HepG2 (cell line): ENCODE measurements around the gene SIK1. TPM values are rescaled to one million over a fixed set of nuclear protein-coding genes. Genes with fewer than 3 reads are reported as not detected.

Experiments
- ATAC-seq: fragments of 200-7000 bp; cut with Tn5 transposase; 3 replicates; pipeline ENCODE4 v1.9.1; 2020; ENCODE audit warnings: mild to moderate bottlenecking, moderate library complexity
- BruUV-seq: library from RNA; stranded (reverse); fragments of 400-500 nt; replicated peaks from 2 replicates; lab custom pipeline; 2021; lab: Mats Ljungman, UMichigan
- CTCF ChIA-PET: fragments of 300-600 bp; formaldehyde crosslinking; extraction: SDS; loops from one replicate; lab custom pipeline; 2021; ENCODE audit warnings: low total read pairs, inconsistent platforms, low intra/inter-chr PET ratio; lab: Yijun Ruan, JAX
- POLR2A ChIA-PET: fragments of 350-600 bp; sonication (Branson Sonifier 250); formaldehyde crosslinking; loops from one replicate; lab custom pipeline; 2020; ENCODE audit warnings: antibody characterized with exemption, inconsistent platforms; lab: Yijun Ruan, JAX
- DNase-seq: peaks from one replicate; pipeline ENCODE4 v3.0.0-alpha.2; 2015; ENCODE audit warnings: low spot score
- FAIRE-seq: peaks from 3 replicates; lab custom pipeline; 2011; peaks lifted over from hg19 to GRCh38; lab: Jason Lieb, UNC
- H2AFZ ChIP-seq: one replicate; pipeline ENCODE4 v1.6.1; 2011; ENCODE audit warnings: low read length, inconsistent platforms
- H3K27ac ChIP-seq: fragments of 300-600 bp; 3 replicates; pipeline ENCODE4 v1.8.0; 2011; ENCODE audit warnings: mixed run types, mild to moderate bottlenecking, mixed read lengths, low read length, inconsistent platforms; ENCODE audit not compliant: insufficient read depth; ENCODE audit errors: extremely low read length
- H3K27me3 ChIP-seq, 2 experiments: fragments of 200-600 bp in 1 of 2; 2 replicates in 1 of 2; 3 replicates in 1 of 2; pipeline versions ENCODE4 v1.6.0 to v1.8.0; 2011; ENCODE audit warnings: low read length in 2 of 2, mild to moderate bottlenecking in 2 of 2, moderate library complexity in 2 of 2, inconsistent platforms in 1 of 2; ENCODE audit not compliant: insufficient read depth in 2 of 2, control insufficient read depth in 1 of 2
- H3K36me3 ChIP-seq, 2 experiments: fragments of 200-600 bp in 1 of 2; replicated peaks in 1 of 2; 2 replicates in 1 of 2; 3 replicates in 1 of 2; pipeline versions ENCODE4 v1.5.1 to v1.8.0; 2011; ENCODE audit warnings: low read length in 2 of 2, inconsistent platforms in 1 of 2; ENCODE audit not compliant: insufficient read depth in 2 of 2, control insufficient read depth in 1 of 2
- H3K4me1 ChIP-seq: 2 replicates; pipeline ENCODE4 v1.5.1; 2012; ENCODE audit warnings: low read length, inconsistent platforms; ENCODE audit not compliant: insufficient read depth
- H3K4me2 ChIP-seq: 2 replicates; pipeline ENCODE4 v1.6.0; 2011; ENCODE audit warnings: low read depth, low read length, inconsistent platforms
- H3K4me3 ChIP-seq, 3 experiments: fragments of 200-600 bp in 1 of 3; sonication (generic), shearing (Covaris generic) in 1 of 3; replicated peaks in 1 of 3; 2 replicates each; pipeline ENCODE4 v1.5.1; 2011 to 2016; ENCODE audit warnings: low read length in 3 of 3, inconsistent platforms in 2 of 3, low read depth in 2 of 3, mild to moderate bottlenecking in 2 of 3, control low read depth in 1 of 3, mixed read lengths in 1 of 3; ENCODE audit not compliant: insufficient read depth in 1 of 3
- H3K79me2 ChIP-seq: one replicate; pipeline ENCODE4 v1.6.1; 2011; ENCODE audit warnings: low read length, inconsistent platforms; ENCODE audit not compliant: insufficient read depth
- H3K9ac ChIP-seq: 2 replicates; pipeline ENCODE4 v1.6.0; 2011; ENCODE audit warnings: mild to moderate bottlenecking, low read depth, low read length, inconsistent platforms; ENCODE audit not compliant: insufficient read depth
- H3K9me3 ChIP-seq: 2 replicates; pipeline ENCODE4 v1.5.1; 2012; ENCODE audit warnings: mild to moderate bottlenecking, low read length
- H4K20me1 ChIP-seq: 2 replicates; pipeline ENCODE4 v1.6.0; 2011; ENCODE audit warnings: inconsistent platforms, mild to moderate bottlenecking, low read length, moderate library complexity; ENCODE audit not compliant: insufficient read depth
- BHLHE40 ChIP-seq: IDR thresholded peaks from 2 replicates; pipeline ENCODE4 v1.6.1; 2011; ENCODE audit warnings: low read length, improper control_type of control experiment
- FLYWCH1 ChIP-seq: sonication (generic); formaldehyde crosslinking; IDR thresholded peaks from 2 replicates; pipeline ENCODE4 v1.8.1; 2023; ENCODE audit warnings: mild to moderate bottlenecking, missing genetic modification reagents
- FOSL2 ChIP-seq: sonication (generic); formaldehyde crosslinking; IDR thresholded peaks from 2 replicates; pipeline ENCODE4 v1.4.0; 2020; ENCODE audit warnings: missing genetic modification reagents
- FOXO1 ChIP-seq: sonication (generic); formaldehyde crosslinking; IDR thresholded peaks from 2 replicates; pipeline ENCODE4 v1.4.0; 2020; ENCODE audit warnings: missing genetic modification reagents
- JUND ChIP-seq: sonication (generic); formaldehyde crosslinking; IDR thresholded peaks from 2 replicates; pipeline ENCODE4 v1.8.0; 2022; ENCODE audit warnings: mild to moderate bottlenecking, missing genetic modification reagents
- KAT8 ChIP-seq: IDR thresholded peaks from 2 replicates; pipeline ENCODE4 v1.6.1; 2016; ENCODE audit warnings: missing genetic modification reagents, missing compliant biosample characterization
- MNT ChIP-seq: fragments of 450-650 bp; IDR thresholded peaks from 2 replicates; pipeline ENCODE4 v1.6.1; 2016
- RXRA ChIP-seq: sonication (generic); formaldehyde crosslinking; IDR thresholded peaks from 2 replicates; pipeline ENCODE4 v1.5.1; 2020; ENCODE audit warnings: missing genetic modification reagents
- SIN3B ChIP-seq: fragments of 150-350 bp; IDR thresholded peaks from 2 replicates; pipeline ENCODE4 v1.6.1; 2014; ENCODE audit warnings: low read length
- TMF1 ChIP-seq: sonication (generic); formaldehyde crosslinking; IDR thresholded peaks from 2 replicates; pipeline ENCODE4 v1.8.1; 2022; ENCODE audit warnings: low read depth, missing genetic modification reagents
- ZFP36L1 ChIP-seq: sonication (generic); formaldehyde crosslinking; IDR thresholded peaks from 2 replicates; pipeline ENCODE4 v1.8.0; 2022; ENCODE audit warnings: mild to moderate bottlenecking, missing genetic modification reagents, moderate library complexity
- ZNF224 ChIP-seq: sonication (generic); formaldehyde crosslinking; IDR thresholded peaks from 2 replicates; pipeline ENCODE4 v1.5.0; 2020; ENCODE audit warnings: mild to moderate bottlenecking, missing genetic modification reagents
- ZNF580 ChIP-seq: IDR thresholded peaks from 2 replicates; pipeline ENCODE4 v1.6.1; 2016; ENCODE audit warnings: low read depth, borderline replicate concordance
- ZNF644 ChIP-seq: IDR thresholded peaks from 2 replicates; pipeline ENCODE4 v1.6.1; 2016; ENCODE audit warnings: low read depth
- ZNF713 ChIP-seq: sonication (generic); formaldehyde crosslinking; IDR thresholded peaks from 2 replicates; pipeline ENCODE4 v1.4.0; 2020; ENCODE audit warnings: mild to moderate bottlenecking, missing genetic modification reagents
- WGBS: methylation state at CpG from one replicate; pipeline ENCODE4 v1.1.6; 2017; ENCODE audit warnings: low lambda C conversion rate; 5-methylcytosine and 5-hydroxymethylcytosine counted together
- in situ Hi-C: cut with HindIII; loops from 2 replicates; pipeline ENCODE4 v1.10.0; 2017; ENCODE audit warnings: low pct_unique_long_range_greater_than_20kb; ENCODE audit not compliant: extremely low pct_ligation_motif_present
- intact Hi-C: fragments of 100-400 bp; cut with micrococcal nuclease; formaldehyde crosslinking; loops from one replicate; pipeline ENCODE4 v1.10.0; 2022; ENCODE audit not compliant: unreplicated experiment
- polyA plus RNA-seq, 8 experiments: library from polyadenylated mRNA; depleted of rRNA in 3 of 8; stranded (reverse) in 7 of 8; unstranded in 1 of 8; fragments of >200 nt; fragmentation: Illumina TruSeq in 4 of 8; extraction: Trizol in 4 of 8; gene quantifications; 2 replicates each; pipeline versions ENCODE4 v1.2.1 to v1.2.3, GENCODE V29; 2011 to 2016; ENCODE audit warnings: low read depth in 4 of 8, missing spikeins in 1 of 8, mixed read lengths in 1 of 8; ENCODE audit not compliant: insufficient read depth in 1 of 8
- total RNA-seq, 5 experiments: library from RNA; depleted of rRNA; stranded (reverse); fragments of >200 nt; fragmentation: Illumina TruSeq; extraction: Trizol; gene quantifications; 2 replicates each; pipeline ENCODE4 v1.2.3, GENCODE V29; 2016; ENCODE audit warnings: low read depth in 1 of 5
- TF ChIP-seq, protein P1 (sequence below): sonication (generic); formaldehyde crosslinking; IDR thresholded peaks from 2 replicates; pipeline ENCODE4 v1.4.0; 2020; ENCODE audit warnings: missing genetic modification reagents
- TF ChIP-seq, protein P2 (sequence below): sonication (generic); formaldehyde crosslinking; conservative IDR thresholded peaks from 2 replicates; pipeline ENCODE4 v1.8.1; 2023; ENCODE audit warnings: missing genetic modification reagents

SIK1 gene
- total and polyA plus RNA-seq, 2 of the 13 experiments (the other 11 are each of a cell fraction or from before 2014, with no cell fraction given): 4.5 to 14.5 TPM

- CTCF ChIA-PET: no interaction called here
- H3K4me3 ChIP-seq: no peak overlapping the region
- no peak overlapping the region for H3K4me2 ChIP-seq
- POLR2A ChIA-PET: no interaction called here
- in situ Hi-C loops: no loop called here
- no peaks in the 10 kb centered on the region for H4K20me1 ChIP-seq
- TF ChIP-seq FOSL2 (CRISPR knock-in tag): peak; percentile 91
- TF ChIP-seq ZNF224 (CRISPR knock-in tag): no peak
- peak; percentile 71; the same call in 1 of the 2 replicates for TF ChIP-seq BHLHE40
- TF ChIP-seq TMF1 (CRISPR knock-in tag): no peak
- no peak for TF ChIP-seq FLYWCH1 (CRISPR knock-in tag)
- peak; percentile 70; the same call in 1 of the 2 replicates for TF ChIP-seq JUND (CRISPR knock-in tag)
- TF ChIP-seq, protein P1, sequence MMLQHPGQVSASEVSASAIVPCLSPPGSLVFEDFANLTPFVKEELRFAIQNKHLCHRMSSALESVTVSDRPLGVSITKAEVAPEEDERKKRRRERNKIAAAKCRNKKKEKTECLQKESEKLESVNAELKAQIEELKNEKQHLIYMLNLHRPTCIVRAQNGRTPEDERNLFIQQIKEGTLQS (CRISPR knock-in tag): peak; percentile 42; the same call in 1 of the 2 replicates
- TF ChIP-seq, all 625 proteins: peak for 4
- BruUV-seq: no TSS peak
- Histone ChIP-seq H3K9me3 (no peaks in the 10 kb centered on the region), H3K79me2 (no peaks in the 10 kb centered on the region), H3K27me3 (peaks cover 8 to 77% of the 10 kb centered on the region in 2 experiments), H3K4me1 (peaks cover 40% of the 10 kb centered on the region), H3K27ac (no peak overlapping the region), H2AFZ (no peak overlapping the region), H3K9ac (no peak overlapping the region), H3K36me3 (no peaks in the 10 kb centered on the region)
- no peak for FAIRE-seq
- peak; percentile 31 for DNase-seq
- peak; percentile 13; the same call in 1 of the 3 replicates for ATAC-seq
- intact Hi-C loops: no loop called here
- 25% methylated on average over 14 of the region's 14 CpGs for WGBS
Observed at GRCh38 chr21:43369124-43369523, 57.8 kb downstream of the SIK1 start.

DNA sequence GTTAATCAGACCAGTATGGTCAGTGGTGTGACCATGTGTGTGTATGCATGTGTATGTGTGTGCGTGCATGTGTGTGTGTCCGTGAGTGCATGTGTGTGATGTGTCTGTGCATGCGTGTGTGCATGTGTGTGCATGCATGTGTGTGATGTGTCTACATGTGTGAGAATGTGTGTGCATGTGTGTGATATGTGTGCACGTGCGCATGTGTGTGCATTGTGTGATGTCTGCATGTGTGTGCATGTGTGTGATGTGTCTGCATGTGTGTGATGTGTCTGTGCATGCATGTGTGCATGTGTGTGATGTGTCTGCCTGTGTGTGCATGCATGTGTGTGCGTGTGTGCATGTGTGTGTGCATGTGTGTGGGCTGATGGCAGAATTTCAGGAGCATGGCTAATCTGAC, 58.2 kb downstream of the SIK1 start:
- Histone ChIP-seq H3K9me3 (no peaks in the 10 kb centered on the region), H3K9ac (no peak overlapping the region), H4K20me1 (no peaks in the 10 kb centered on the region), H3K4me1 (peaks cover 45% of the 10 kb centered on the region), H3K4me3 (no peak overlapping the region), H3K36me3 (no peaks in the 10 kb centered on the region), H3K27me3 (peaks cover 7 to 77% of the 10 kb centered on the region in 2 experiments), H3K27ac (no peak overlapping the region), H2AFZ (no peak overlapping the region), H3K4me2 (no peak overlapping the region), H3K79me2 (no peaks in the 10 kb centered on the region)
- ChIA-PET CTCF (no interaction called here), POLR2A (no interaction called here)
- no peak for DNase-seq
- 65% methylated on average over 6 of the region's 6 CpGs for WGBS
- no TSS peak for BruUV-seq
- TF ChIP-seq KAT8 (no peak), ZNF644 (no peak), ZNF580 (CRISPR knock-in tag) (no peak), FOXO1 (CRISPR knock-in tag) (no peak), RXRA (CRISPR knock-in tag) (no peak), FLYWCH1 (CRISPR knock-in tag) (no peak), ZFP36L1 (CRISPR knock-in tag) (no peak), SIN3B (no peak), MNT (peak; percentile 97), ZNF713 (CRISPR knock-in tag) (no peak)
- TF ChIP-seq, protein P2, sequence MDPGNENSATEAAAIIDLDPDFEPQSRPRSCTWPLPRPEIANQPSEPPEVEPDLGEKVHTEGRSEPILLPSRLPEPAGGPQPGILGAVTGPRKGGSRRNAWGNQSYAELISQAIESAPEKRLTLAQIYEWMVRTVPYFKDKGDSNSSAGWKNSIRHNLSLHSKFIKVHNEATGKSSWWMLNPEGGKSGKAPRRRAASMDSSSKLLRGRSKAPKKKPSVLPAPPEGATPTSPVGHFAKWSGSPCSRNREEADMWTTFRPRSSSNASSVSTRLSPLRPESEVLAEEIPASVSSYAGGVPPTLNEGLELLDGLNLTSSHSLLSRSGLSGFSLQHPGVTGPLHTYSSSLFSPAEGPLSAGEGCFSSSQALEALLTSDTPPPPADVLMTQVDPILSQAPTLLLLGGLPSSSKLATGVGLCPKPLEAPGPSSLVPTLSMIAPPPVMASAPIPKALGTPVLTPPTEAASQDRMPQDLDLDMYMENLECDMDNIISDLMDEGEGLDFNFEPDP (CRISPR knock-in tag): 0 out of 2 replicates have a peak, but pooled peaks have one; percentile 30
- in situ Hi-C loops: no loop called here
- no peak for ATAC-seq
- no peak for FAIRE-seq
- intact Hi-C loops: no loop called here
